WI38 (cell line): Measurements from ENCODE around the gene C1orf116.

Source experiments
- H3K4me3 ChIP-seq: 2 replicates; pipeline ENCODE4 v1.5.1; 2011; ENCODE audit warnings: low read depth, mild to moderate bottlenecking, control low read depth, low read length
- TF ChIP-seq, protein P1 (sequence below): IDR thresholded peaks from 2 replicates; pipeline ENCODE4 v1.5.1; 2012; ENCODE audit warnings: low read depth, mild to moderate bottlenecking, control low read depth, low read length

The C1orf116 gene

DNA sequence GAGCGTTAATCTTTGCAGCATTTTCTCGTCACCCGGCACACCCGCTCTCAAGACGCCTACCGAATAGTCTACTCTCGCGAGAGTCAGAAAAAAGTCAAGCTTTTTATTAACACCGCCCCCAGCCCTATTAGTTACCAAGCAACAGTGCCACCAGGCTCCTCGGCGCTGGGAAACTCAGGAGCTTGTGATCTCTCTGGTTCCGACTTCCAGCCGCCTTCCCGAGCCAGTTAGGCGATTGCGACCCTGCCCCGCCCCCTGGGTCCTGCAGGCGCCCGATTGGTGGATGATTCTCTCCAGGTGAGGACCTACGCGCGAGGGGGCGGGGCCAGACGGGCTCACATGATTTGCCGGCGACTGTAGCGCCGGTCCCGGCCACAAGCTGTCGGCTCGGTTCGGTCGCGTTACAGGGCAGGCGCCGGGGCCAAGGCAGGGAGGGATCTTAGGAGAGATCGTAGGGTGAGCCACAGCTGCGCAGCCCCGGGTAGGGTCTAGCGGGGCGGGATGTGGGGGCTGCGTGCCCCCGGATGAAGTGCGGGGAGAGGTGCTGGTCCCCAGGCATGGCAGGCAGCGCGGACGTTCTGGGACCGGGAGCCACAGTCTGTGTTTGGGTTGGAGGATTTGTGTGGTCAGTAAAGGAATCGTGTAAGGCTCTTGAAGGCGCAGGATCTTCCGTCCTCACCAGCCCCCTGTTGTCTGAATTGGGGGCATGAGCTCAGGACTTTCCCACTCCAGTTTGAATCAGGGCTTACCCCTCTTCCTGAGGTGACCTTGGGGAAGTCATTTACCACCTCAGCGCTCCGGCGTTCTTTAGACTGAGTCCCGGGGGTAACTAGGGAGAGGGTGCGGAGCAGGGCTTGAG lies 20.6 kb upstream of the C1orf116 start, which contains the start of gene PFKFB2:
PFKFB2 (plus strand) TSS at position 365 of the 859 bp plus-strand sequence. CDS start 1,443 bp downstream, outside the sequence.
- peak within 1 kb of the TSS; percentile 52 for H3K4me3 ChIP-seq
- TF ChIP-seq, protein P1, sequence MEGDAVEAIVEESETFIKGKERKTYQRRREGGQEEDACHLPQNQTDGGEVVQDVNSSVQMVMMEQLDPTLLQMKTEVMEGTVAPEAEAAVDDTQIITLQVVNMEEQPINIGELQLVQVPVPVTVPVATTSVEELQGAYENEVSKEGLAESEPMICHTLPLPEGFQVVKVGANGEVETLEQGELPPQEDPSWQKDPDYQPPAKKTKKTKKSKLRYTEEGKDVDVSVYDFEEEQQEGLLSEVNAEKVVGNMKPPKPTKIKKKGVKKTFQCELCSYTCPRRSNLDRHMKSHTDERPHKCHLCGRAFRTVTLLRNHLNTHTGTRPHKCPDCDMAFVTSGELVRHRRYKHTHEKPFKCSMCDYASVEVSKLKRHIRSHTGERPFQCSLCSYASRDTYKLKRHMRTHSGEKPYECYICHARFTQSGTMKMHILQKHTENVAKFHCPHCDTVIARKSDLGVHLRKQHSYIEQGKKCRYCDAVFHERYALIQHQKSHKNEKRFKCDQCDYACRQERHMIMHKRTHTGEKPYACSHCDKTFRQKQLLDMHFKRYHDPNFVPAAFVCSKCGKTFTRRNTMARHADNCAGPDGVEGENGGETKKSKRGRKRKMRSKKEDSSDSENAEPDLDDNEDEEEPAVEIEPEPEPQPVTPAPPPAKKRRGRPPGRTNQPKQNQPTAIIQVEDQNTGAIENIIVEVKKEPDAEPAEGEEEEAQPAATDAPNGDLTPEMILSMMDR = no peak

DNA sequence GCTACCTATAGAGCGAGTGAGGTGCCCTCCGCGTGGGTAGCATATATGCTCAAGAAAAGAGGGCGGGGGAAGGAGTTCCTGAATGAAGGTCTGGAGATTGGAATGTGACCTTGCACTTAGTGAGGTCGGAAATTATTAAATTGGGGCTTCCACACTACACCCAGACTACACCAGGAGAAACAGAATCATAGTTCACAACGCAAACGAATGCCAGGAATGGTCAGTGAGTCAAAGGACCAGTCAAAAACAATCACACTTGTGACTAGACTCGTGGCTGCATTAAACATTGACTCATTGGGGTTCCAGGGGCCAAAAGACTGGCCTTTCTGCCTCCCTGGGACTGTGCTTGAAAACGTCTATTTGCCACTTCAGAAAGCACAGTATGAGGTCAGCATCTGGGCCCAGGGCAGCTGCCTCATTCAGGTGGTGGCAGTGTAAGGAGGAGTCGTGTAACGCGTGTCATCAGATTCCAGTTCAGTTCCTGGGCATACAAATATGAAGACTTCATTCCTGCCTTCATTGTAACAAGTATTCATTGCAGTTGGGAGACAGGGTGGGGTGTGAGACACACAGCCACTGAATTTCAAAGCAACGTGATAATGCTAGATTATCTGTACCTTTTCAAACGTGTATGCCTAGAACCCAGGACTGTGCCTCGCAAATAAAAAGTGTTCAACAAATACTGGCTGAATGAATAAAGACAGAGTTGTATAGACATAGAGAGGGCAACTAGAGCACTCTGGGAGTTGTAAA lies 18.8 kb upstream of the C1orf116 start, which contains the start of gene YOD1:
YOD1 (minus strand) TSS at position 18 of the 753 bp plus-strand sequence. CDS start 178 bp downstream, outside the sequence.
- TF ChIP-seq, protein P1 = no peak
- peak within 1 kb of the TSS; percentile 89 for H3K4me3 ChIP-seq

DNA sequence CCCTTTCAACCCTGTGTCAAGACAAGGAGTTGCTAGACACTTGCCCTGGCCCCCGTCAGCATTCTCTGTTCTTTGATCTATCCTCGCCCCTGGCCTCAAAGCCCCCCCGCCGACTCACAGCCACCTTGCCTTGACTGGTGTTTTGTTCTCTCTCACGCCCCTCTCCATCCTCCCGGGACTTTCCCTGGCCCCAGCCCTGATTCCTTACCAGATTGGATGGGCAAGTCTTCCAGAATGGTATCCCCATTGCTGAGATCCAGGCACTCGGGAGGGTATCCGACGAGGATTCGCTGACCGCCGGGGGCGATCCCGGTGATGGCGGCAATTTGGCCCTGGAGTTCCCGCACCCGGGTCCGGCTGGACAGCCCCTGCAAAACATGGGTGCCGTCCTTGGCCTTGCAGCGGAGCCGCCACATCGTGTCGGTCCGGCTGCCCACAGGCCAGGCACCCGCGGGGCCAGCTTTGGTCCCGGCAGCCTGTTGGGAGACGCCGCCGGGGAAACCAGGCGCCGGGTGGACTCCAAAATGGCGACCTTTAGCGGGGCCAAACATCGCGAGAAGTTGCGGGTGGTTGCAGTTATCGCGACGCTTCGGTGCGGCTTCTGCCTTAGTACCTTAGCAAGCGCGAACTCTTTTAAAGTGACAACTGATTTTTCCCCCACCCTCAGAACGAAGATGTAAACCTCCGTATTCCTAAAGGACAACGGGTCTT lies 18.1 kb upstream of the C1orf116 start:
- TF ChIP-seq, protein P1 = no peak
- peak overlapping the region; percentile 89 for H3K4me3 ChIP-seq

DNA sequence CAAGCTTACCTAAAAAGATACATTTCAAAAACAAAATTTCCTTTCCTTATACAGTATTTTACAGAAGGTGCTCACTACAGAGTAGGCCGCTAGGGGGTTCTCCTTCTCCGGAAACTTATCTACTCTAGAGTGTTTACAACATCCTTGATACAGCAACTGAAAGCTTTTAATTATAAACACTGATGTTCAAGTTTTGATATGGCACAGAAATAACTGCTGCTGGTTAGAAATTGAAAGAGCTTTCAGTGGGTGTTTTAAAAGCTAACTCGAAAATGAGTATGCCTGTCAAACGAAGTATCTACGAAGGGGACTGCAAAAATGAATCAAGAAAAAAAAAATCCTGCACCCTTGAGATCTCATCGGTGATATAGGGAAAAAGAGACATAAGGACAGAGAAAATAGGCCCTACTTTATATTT lies 17.4 kb upstream of the C1orf116 start:
- peak overlapping the region; percentile 89 for H3K4me3 ChIP-seq
- TF ChIP-seq, protein P1 = peak; percentile 64

DNA sequence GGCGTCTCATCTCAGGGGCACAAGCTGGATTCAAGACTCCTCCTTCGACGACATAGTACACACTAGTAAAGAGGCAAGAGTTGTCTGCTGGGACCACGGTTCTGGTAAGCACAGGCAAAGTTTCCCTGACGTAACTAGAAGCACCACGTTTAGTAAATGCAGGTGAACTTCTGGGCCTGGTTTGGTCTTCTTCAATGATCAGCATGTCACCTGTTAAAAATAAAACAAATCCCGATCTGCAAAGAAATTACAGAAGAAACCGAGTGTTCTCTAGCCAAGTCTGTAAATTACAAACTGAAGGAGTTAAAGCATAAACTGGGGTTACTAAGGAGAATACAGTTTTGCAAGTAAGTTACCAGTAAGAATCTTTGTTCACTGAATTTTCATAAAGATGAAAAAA lies 17.0 kb upstream of the C1orf116 start:
- H3K4me3 ChIP-seq = peak overlapping the region; percentile 89; the same call in 1 of the 2 replicates
- TF ChIP-seq, protein P1 = no peak

DNA sequence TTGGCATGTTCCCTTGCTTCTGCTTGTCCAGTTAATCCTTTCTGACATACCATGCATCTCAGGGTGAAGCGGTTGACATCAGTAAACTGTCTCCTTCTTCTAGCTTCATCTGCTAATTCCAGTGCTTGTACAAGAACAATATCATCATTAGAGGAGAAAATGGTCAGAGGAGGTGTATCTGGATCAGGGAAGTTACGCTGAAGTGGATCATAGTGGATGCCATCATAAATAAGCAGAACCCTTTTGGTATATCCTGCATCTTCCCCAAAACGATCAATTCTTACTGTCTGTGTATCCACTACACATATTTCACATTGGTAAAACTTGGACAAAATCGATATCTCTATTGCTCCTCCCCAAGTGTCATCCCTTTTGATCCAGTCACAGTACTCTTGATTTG lies 16.5 kb upstream of the C1orf116 start:
- H3K4me3 ChIP-seq = no peak overlapping the region
- TF ChIP-seq, protein P1 = no peak
